HG03432 (cell line): ENCODE measurements around the gene RAF1.
"Not testable (repeated sequence)": the region's sequence is repeated elsewhere in the genome, so short reads cannot be mapped to it uniquely, and the experiment has no call there.

Experiments
- ATAC-seq: cut with Tn5 transposase; IDR thresholded peaks from one replicate; pipeline ENCODE4 v1.9.1; 2021; ENCODE audit warnings: mild to moderate bottlenecking, moderate library complexity; ENCODE audit not compliant: unreplicated experiment

RAF1 gene

DNA sequence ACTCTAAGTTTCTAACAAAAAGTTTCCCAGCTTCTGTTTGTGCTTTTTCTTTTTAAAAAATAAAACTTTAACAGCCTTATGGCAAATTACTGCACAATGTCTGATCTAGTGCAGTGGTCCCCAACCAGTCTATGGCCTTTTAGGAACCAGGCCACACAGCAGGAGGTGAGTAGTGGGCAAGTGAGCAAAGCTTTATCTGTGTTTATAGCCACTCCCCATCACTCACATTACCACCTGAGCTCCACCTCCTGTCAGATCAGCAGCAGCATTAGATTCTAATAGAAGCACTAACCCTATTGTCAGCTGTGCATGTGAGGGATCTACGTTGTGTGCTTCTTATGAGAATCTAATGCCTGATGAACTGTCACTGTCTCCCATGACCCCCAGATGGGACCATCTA is 101.5 kb downstream of the RAF1 start:
- ATAC-seq: no peak

DNA sequence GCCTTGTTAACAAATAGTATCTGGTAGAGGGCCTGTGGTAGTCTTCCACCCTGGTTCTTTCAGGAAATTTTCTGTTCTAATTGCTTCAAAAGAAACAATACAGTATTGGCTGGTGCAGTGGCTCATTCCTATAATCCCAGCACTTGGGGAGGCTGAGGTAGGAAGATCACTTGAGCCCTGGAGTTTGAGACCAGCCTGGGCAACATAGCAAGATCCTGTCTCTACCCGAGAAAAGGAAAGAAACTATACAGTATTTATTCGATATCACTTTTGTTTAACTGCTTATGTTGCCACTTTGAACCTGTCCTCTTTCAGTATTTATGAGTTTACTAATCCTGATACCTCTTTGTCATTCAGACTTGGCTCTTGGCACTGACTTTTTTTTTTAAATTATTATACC is 102.5 kb downstream of the RAF1 start:
- no peak for ATAC-seq

DNA sequence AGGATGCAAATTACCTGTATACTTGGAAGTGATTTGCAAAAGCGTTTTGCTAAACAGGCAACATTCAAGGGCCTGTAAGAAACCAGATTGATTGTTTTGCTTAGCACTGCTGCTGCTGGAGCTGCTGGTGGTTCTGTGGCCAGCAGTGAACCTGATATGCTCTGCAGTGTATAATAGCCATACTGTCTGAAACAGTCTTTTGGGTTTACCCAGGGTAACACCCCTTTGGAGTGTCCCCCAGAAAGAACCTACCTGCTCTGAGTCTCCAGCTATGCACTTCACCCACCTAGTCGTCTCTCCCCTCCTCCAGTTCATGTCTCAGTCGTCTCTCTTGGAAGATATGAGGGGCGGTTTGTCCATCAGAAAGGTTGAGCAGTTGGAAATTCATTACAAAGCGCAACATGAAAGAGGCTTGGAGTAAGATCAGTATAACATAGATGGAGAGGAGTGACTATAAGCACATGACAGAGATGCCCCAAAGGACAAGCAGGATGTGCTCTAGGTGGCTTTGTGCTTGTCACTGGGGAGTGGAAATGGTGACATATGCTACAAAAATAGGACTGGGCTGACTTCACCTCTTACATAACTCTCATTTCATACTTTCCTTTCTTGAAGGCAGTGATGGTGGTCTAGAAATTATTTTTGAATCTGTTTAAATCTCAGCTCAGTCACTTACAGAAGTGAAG is 103.3 kb downstream of the RAF1 start:
- peak; percentile 44 for ATAC-seq

DNA sequence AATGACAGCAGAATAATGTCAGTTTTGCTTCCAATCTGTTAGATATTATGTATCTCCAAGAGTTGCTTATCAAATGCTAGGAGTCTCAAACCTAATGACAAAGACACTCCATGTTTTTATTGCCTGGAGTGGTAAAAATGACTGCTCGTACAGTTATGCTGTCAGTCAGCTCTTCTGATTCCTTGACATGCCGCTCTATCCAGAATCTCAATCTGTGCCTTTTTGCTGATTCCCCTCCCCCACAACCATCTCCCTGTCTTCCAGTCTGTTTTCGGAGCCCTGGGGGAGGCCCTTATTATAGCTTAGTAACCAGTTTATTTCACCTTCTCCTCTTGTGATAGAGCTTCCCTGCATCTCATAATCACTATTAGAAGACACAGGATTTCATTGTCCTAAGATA is 104.4 kb downstream of the RAF1 start:
- ATAC-seq: no peak

DNA sequence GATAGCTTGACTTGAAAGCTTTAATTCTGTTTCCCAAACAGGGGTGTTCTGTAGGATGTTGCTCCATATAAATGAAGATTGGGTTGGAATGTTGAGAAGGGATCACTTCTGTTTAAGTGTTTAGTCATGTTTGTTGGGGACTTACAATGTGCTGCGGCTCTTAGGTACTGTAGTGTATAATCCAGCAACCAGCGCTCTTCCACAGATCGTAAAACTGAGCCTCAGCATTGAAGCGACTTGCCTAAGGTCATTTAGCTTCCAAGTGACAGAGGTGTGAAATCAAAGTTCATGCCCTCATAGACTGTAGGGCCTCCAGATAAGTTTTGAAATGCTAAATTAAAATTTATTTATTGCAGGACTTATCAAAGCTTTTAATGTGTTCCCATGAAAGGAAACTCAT is 105.2 kb downstream of the RAF1 start:
- no peak for ATAC-seq

DNA sequence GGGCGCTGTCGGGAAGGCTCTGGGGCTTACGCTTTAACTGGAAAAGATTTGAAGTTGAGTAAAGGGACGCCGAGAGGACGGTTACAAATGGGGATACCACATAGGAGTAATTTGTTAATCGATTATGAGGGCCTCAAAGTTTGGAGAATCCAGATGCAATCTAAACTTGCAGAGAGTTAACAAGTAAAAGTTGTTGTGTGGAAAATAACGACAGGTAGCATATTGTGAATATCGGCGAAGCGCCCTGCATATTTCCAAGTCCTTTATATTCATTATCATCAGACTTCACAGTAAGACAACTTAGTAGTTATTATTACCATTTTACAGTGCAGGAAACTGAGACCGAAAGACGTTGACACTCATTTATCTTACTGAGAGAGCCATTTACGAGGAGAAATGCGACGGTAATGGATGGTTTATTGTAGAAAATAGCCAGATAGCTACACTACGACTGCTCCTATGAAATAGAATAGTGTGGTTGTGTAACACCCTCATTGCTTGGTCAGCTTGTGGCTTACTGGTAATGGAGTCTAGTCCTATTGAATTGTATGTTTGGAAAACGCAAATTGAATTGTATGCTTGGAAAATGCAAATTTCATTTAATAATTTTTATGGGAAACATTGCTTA is 106.3 kb downstream of the RAF1 start:
- ATAC-seq: no peak

DNA sequence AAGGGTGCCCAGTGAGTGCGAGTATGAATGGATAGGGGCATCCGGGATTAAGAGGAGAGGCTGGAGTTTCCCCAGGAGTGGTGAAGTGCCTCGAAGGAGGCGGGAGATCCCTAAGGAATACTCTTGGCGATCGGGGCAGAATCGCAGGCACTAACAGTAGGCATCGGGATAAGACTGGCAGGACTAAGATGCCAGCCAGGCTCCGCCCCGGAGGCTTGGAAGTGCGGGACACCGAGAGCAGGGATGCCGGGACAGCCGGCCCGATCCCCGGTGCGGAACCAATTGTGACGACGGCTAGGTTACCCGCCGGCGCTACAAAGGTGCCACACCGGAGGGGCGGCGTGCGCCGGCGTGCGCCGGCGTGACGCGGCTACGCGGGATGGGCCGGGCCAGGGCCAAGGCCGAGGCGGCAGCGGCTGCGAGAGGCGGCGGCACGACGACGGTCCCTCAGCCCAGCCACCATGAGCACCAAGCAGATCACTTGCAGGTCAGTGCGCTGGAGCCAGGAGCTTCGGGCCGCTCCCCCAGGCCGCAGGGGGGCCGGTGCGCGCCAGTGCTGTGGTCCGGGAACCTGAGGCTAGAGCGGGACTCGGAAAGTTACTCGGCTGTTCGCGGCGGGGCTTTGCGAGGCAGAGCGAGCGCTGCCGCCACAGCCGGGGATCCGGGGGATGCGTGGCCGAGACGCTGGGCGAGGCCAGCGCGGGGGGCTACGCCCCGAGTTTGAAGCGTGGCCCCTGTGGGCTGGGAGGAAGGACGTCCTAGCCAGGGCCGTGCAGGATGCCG is 107.0 kb downstream of the RAF1 start, which contains the start of gene MKRN2:
MKRN2 (plus strand) TSS at position 398 of the 783 bp plus-strand sequence; CDS start at position 462, 64 bp downstream.
- ATAC-seq: peak; percentile 84

DNA sequence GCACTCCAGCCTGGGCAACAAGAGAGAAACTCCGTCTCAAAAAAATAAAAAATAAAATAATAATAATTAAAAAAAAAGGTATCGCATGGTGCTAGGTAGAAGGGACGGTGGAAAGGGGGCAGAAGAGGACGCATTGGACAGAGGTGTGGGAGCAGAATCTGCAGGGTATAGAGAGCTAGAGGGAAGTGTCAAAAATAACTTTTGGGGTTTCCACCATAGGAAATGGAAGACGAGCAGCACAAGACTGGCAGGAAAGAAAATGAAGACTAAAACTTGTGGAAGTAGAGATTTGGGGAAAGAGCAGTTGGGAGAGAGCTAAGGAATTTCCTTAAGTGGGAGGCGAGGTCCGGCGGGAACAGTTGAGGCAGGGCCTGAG is 107.6 kb downstream of the RAF1 start:
- peak; percentile 1 for ATAC-seq

DNA sequence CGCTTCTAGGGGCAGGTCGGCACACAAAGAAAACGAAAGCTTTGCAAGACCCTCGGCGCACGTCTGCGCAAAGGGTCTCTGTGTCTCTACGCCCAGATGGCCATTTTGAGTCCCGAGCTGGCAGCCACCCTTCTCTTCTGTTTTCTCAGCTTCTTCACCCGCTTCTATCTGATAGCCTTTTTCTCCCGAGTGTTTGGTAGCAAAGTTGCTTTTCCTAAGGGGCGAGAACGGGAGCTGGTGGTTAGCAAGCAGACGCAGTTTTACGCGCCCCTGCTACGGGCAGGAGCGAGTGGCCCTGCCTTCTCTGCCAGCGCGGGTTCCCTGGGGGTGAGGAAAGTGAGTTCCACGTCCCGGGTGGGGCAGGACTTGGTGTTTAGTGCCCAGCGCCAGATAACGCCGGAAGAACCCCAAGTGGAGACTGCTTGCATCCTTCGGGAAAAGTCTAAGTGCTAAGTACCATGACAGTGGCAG is 110.0 kb downstream of the RAF1 start:
- no peak for ATAC-seq

DNA sequence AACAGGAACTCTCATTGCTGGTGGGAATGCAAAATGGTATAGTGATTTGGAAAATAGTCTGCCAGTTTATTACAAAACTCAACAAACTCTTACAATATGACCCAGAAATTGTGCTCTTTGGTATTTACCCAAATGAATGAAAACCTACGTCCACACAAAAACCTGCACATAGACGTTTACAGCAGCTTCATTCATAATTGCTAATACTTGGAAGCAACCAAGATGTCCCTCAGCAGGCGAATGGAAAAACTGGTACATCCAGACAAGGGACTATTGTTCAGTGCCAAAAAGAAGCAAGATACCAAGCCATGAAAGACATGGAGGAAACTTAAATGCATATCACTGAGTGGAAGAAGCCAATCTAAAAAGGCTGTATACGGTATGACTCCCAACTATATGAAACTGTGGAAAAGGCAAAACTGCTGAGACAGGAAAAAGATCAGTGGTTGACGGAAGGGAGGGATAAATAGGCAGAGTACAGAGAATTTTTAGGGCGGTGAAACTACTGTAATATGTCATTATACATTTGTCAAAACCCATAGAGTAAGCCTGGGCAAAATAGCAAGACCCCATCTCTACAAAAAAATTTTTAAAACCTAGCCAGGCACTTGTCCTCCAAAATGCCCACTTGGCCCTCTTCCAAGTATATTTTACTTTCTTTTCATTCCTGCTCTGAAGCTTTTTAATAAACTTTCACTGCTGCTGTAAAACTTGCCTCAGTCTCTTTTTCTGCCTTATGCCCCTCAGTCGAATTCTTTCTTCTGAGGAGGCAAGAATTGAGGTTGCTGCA is 113.8 kb downstream of the RAF1 start:
- no peak for ATAC-seq

DNA sequence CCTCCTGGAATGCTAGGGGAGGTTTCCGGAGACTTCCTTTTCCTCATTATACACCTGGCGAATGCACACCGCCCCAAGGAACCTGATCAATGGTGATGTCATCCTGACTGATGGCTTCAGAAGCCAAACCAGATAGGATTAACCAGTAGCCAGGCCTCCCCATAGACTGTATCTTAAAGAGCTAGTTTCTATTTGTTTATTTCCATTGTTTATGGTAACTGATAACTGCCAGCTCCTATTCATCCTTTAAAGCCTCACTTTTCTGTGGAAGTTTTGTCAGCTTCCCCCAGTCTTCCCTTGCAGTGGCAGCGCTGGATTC is 118.5 kb downstream of the RAF1 start, which contains the start of gene MKRN2OS:
MKRN2OS (minus strand) TSS at position 27 of the 319 bp plus-strand sequence. CDS start 35 bp downstream, outside the sequence.
- no peak for ATAC-seq

DNA sequence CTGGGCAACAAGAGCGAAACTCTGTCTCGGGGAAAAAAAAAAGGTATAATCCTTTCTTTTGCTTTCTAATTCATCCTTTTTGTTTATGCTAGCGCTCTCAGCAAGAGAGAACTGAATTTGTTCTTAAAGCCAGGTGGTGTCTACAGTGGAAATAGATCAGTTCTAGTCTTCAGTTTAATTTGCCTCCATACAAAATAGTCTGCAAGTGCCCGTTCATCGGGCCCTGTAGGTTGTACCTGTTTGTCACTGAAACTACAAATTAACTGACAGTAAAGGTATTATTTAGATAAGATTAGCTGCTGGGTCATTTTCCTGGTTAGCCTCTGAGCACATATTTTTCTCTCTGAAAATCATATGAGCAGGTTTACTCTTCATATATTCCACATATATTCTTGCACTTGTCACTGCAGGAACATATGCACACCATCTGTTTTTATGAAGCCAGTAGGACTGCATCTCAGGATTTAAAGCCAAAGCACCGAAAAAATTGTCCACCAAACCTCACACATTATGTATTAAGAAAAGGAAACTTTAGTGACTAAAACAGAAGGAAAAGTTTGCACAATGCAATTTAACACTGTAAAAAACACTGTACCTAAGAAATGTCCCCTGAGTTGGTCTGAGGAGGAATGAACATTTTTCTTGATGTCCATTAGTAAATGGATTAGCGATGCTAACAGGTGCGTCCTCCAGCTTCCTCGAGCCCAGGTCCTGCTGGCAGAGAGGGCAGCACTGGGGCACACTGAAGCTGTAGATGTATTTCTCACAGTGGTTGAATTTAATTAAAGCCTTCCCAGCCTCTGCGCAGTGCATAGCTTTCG is 119.1 kb downstream of the RAF1 start:
- no peak for ATAC-seq

DNA sequence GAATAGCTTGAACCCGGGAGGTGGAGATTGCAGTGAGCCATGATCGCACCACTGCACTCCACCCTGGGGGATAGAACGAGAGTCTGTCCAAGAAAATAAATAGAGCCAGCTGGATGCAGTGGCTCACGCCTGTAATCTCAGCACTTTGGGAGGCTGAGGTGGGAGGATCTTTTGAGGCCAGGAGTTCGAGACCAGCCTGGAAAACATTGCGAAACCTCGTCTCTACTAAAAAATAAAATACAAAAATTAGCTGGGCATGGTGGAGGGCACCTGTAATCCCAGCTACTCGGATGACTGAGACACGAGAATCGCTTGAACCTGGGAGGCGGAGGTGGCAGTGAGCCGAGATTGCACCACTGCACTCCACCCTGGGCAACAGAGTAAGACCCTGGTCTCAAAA is 120.4 kb downstream of the RAF1 start:
- ATAC-seq: not testable (repeated sequence)

DNA sequence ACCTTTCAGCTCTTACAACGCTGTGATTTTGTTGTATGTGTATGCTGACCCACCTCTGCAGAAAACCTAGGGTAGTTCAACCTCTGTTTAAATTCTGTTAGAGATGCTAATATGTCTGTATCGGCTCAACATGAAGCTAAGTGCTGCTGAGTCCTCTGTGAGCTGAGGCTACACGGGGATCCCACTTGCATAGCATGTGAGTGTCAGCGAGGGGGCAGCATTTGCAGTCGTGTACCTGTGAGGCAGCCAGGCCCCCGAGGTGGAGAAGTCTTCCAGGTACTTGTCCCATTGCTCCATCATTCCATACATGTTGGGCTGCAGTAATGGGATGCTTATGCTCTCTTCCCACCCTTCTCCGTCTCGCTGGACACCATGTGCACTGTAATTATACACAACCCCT is 122.3 kb downstream of the RAF1 start:
- no peak for ATAC-seq

DNA sequence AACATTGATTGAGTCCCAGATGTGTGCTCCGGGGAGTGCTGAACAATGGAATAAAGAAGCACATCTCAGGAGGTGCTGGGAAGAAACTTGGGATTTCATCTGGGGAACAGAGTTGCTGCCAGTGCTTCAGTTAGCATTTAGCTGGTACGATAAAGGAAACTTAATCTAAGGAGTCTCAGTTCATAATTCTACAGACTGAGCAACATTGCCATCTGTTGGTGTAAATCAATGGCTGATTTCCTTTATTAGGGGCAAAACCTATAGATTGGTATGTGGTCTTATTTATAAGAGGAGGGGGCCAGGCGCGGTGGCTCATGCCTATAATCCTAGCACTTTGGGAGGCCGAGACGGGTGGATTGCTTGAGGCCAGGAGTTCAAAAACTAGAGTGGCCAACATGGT is 127.5 kb downstream of the RAF1 start:
- no peak for ATAC-seq
